Natural killer cell (primary cell): ENCODE results near the gene SLFN13. TPM values are rescaled to one million over a fixed set of nuclear protein-coding genes. Genes with fewer than 3 reads are reported as not detected.
"Not testable (repeated sequence)": the region's sequence is repeated elsewhere in the genome, so short reads cannot be mapped to it uniquely, and the experiment has no call there.

Source experiments
- ATAC-seq, 3 donors: fragments of 150-1000 bp in 2 of 3; fragments of 200-7000 bp in 1 of 3; cut with Tn5 transposase; 1 replicate in 1 of 3; 2 replicates in 2 of 3; pipeline ENCODE4 v1.10.0; 2021; ENCODE audit warnings: mild to moderate bottlenecking in 2 of 3, moderate library complexity in 2 of 3
- DNase-seq, 2 donors: peaks; one replicate each; pipeline versions ENCODE4 v3.0.0 to v3.0.0-alpha.2; 2013 to 2021; ENCODE audit warnings: mixed read lengths in 1 of 2
- H3K27ac ChIP-seq: one replicate; pipeline ENCODE4 v1.5.1; 2013; ENCODE audit warnings: mild to moderate bottlenecking, low read length
- H3K27me3 ChIP-seq: one replicate; pipeline ENCODE4 v1.6.1; 2013; ENCODE audit warnings: low read length; ENCODE audit not compliant: control insufficient read depth, insufficient read depth
- H3K36me3 ChIP-seq: one replicate; pipeline ENCODE4 v1.6.1; 2013; ENCODE audit warnings: low read length; ENCODE audit not compliant: control insufficient read depth, insufficient read depth
- H3K4me1 ChIP-seq: one replicate; pipeline ENCODE4 v1.6.1; 2013; ENCODE audit warnings: low read length; ENCODE audit not compliant: control insufficient read depth, insufficient read depth
- H3K4me3 ChIP-seq: one replicate; pipeline ENCODE4 v1.5.1; 2013; ENCODE audit warnings: low read length
- H3K9me3 ChIP-seq: one replicate; pipeline ENCODE4 v1.6.1; 2013; ENCODE audit warnings: low read length; ENCODE audit not compliant: control insufficient read depth, insufficient read depth
- H3K27ac Mint-ChIP-seq, 2 donors: one replicate each; pipeline ENCODE4 v1.8.0; 2022; ENCODE audit warnings: mild to moderate bottlenecking in 2 of 2, mixed read lengths in 2 of 2, moderate library complexity in 1 of 2
- H3K27me3 Mint-ChIP-seq, 2 donors: one replicate each; pipeline ENCODE4 v1.8.0; 2022; ENCODE audit warnings: low read depth in 2 of 2, mixed read lengths in 2 of 2
- H3K36me3 Mint-ChIP-seq: one replicate; pipeline ENCODE4 v1.8.0; 2022; ENCODE audit warnings: mixed read lengths
- H3K4me1 Mint-ChIP-seq, 2 donors: one replicate each; pipeline ENCODE4 v1.8.0; 2022; ENCODE audit warnings: mixed read lengths in 2 of 2
- H3K4me3 Mint-ChIP-seq: one replicate; pipeline ENCODE4 v1.8.0; 2022; ENCODE audit warnings: mild to moderate bottlenecking, moderate library complexity, mixed read lengths
- H3K9me3 Mint-ChIP-seq, 2 donors: one replicate each; pipeline ENCODE4 v1.8.0; 2022; ENCODE audit warnings: mixed read lengths in 2 of 2
- WGBS: methylation state at CpG from one replicate; pipeline ENCODE4 v1.1.7; 2013; ENCODE audit warnings: missing lambda C conversion rate; ENCODE audit not compliant: insufficient coverage; 5-methylcytosine and 5-hydroxymethylcytosine counted together
- intact Hi-C: fragments of 100-400 bp; cut with micrococcal nuclease; formaldehyde crosslinking; loops from one replicate; pipeline ENCODE4 v1.14.2; 2022
- total RNA-seq, 4 donors: library from RNA; stranded (reverse); fragments of 120-200 nt in 1 of 4; gene quantifications; one replicate each; pipeline versions ENCODE4 v1.2.3 to v1.2.4, GENCODE V29; 2013 to 2022
- TF ChIP-seq, protein P1 (sequence below): fragments of 200-600 bp; IDR thresholded peaks from one replicate; pipeline ENCODE4 v1.8.0; 2022; ENCODE audit warnings: antibody characterized with exemption

The SLFN13 gene
- total RNA-seq, 3 donors from 2014 or later (not counting 1 experiment from before 2014, with no cell fraction given) = 85.9 to 182 (median 129) TPM

DNA sequence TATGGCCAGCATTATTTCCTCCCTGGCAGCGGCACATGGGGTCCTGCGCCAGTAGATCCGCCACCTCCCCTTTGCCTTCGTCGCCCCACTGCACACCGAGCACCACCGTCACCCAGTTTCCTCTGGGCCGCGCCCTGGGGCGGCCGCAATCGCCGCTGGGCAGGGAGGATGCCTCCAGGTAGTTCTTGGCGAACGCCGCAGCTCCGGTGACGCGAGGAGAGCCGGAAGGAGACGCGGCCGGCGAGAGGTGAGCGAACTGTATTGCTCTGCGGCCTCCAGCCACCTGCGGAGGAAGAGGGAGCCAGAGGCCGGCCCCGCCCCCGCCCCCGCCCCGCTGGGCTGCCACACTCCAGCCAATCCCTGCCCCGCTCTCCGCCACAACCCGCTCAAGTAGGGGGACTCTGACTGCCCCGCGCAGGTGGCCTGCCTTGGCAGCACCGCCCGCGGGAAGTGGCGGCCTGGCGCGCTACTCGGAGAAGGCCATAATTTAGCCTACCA is 11.8 kb upstream of the SLFN13 start:
- 3% methylated on average over 44 of the region's 44 CpGs for WGBS
- peak overlapping the region; percentile 89 for H3K4me3 Mint-ChIP-seq
- H3K9me3 Mint-ChIP-seq = peaks cover 0 to 3% of the 10 kb centered on the region in 2 donors
- H3K27ac ChIP-seq = peak overlapping the region; percentile 72
- peak overlapping the region; percentile 83 to 93 for H3K27ac Mint-ChIP-seq
- TF ChIP-seq, protein P1, sequence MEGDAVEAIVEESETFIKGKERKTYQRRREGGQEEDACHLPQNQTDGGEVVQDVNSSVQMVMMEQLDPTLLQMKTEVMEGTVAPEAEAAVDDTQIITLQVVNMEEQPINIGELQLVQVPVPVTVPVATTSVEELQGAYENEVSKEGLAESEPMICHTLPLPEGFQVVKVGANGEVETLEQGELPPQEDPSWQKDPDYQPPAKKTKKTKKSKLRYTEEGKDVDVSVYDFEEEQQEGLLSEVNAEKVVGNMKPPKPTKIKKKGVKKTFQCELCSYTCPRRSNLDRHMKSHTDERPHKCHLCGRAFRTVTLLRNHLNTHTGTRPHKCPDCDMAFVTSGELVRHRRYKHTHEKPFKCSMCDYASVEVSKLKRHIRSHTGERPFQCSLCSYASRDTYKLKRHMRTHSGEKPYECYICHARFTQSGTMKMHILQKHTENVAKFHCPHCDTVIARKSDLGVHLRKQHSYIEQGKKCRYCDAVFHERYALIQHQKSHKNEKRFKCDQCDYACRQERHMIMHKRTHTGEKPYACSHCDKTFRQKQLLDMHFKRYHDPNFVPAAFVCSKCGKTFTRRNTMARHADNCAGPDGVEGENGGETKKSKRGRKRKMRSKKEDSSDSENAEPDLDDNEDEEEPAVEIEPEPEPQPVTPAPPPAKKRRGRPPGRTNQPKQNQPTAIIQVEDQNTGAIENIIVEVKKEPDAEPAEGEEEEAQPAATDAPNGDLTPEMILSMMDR = no peak
- no peaks in the 10 kb centered on the region for H3K9me3 ChIP-seq
- H3K4me1 ChIP-seq = peaks cover 9% of the 10 kb centered on the region
- intact Hi-C loops = no loop called here
- H3K27me3 ChIP-seq = no peaks in the 10 kb centered on the region
- peaks cover 9% of the 10 kb centered on the region for H3K36me3 Mint-ChIP-seq
- ATAC-seq (peak; percentile 86 to 88 (median 87)), DNase-seq (peak; percentile 56 to 81)
- peak overlapping the region; percentile 22 for H3K4me3 ChIP-seq
- H3K36me3 ChIP-seq = no peaks in the 10 kb centered on the region
- H3K4me1 Mint-ChIP-seq = peaks cover 27 to 35% of the 10 kb centered on the region in 2 donors
- H3K27me3 Mint-ChIP-seq = no peaks in the 10 kb centered on the region

GRCh38 chr17:35454035-35454434 is 5.5 kb upstream of the SLFN13 start:
- H3K36me3 ChIP-seq, H3K27ac ChIP-seq, H3K9me3 Mint-ChIP-seq, H3K4me3 ChIP-seq, H3K9me3 ChIP-seq, ATAC-seq, H3K27me3 ChIP-seq, intact Hi-C loops, H3K4me3 Mint-ChIP-seq, H3K27me3 Mint-ChIP-seq, H3K27ac Mint-ChIP-seq, H3K36me3 Mint-ChIP-seq, DNase-seq: not testable (repeated sequence)
- peaks cover 11% of the 10 kb centered on the region for H3K4me1 ChIP-seq
- peaks cover 13 to 26% of the 10 kb centered on the region in 2 donors for H3K4me1 Mint-ChIP-seq
- 98% methylated on average over 5 of the region's 5 CpGs for WGBS

GRCh38 chr17:35453171-35453570 is 4.6 kb upstream of the SLFN13 start:
- Histone ChIP-seq H3K9me3 (no peaks in the 10 kb centered on the region), H3K4me1 (peaks cover 18% of the 10 kb centered on the region), H3K27me3 (no peaks in the 10 kb centered on the region), H3K27ac (no peak overlapping the region), H3K36me3 (no peaks in the 10 kb centered on the region), H3K4me3 (no peak overlapping the region)
- no peak for DNase-seq
- TF ChIP-seq, protein P1 = no peak
- H3K4me3 Mint-ChIP-seq = no peak overlapping the region
- peaks cover 2% of the 10 kb centered on the region for H3K36me3 Mint-ChIP-seq
- intact Hi-C loops = no loop called here
- H3K27me3 Mint-ChIP-seq = no peaks in the 10 kb centered on the region
- ATAC-seq = no peak
- peaks cover 18 to 32% of the 10 kb centered on the region in 2 donors for H3K4me1 Mint-ChIP-seq
- no CpG with 5 or more reads among the region's 1 CpG for WGBS
- peaks cover 0 to 3% of the 10 kb centered on the region in 2 donors for H3K9me3 Mint-ChIP-seq
- H3K27ac Mint-ChIP-seq = no peak overlapping the region

DNA sequence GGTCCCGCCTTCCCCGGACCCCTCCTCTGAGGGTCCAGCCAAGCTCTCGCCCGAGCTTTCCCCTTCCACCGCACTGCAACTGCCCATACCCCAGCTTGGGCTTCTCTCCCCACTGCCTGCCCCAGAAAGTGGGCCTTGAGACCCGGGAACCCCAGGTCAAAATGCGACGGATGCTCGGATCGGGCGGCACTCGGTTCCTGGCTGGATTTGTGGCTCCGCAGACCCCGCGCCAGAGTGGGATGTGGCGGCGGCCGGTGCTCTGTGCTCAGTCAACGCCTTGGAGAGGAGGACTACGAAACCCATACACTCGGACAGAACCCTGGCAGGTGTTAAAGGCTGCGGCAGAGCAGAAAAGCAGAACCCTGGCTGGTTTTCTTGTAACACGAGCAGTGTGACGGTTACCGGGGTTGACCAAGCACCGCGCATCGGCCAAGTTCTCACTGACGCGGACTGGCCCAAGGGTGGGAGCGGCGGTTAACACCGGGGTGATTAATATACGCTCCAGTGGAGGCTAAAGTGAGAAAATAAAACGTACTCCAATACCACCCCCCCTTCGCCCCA is 885 bp upstream of the SLFN13 start:
- H3K27me3 Mint-ChIP-seq = no peaks in the 10 kb centered on the region
- H3K4me3 Mint-ChIP-seq = peak overlapping the region; percentile 98
- peaks cover 7% of the 10 kb centered on the region for H3K36me3 Mint-ChIP-seq
- Histone ChIP-seq H3K4me1 (peaks cover 28% of the 10 kb centered on the region), H3K9me3 (no peaks in the 10 kb centered on the region), H3K36me3 (peaks cover 6% of the 10 kb centered on the region), H3K4me3 (peak overlapping the region; percentile 91), H3K27ac (peak overlapping the region; percentile 97), H3K27me3 (no peaks in the 10 kb centered on the region)
- peak overlapping the region; percentile 96 to 98 for H3K27ac Mint-ChIP-seq
- DNase-seq (peak; percentile 30 to 72), ATAC-seq (peak; percentile 49 to 66 (median 64))
- H3K4me1 Mint-ChIP-seq = peaks cover 39 to 40% of the 10 kb centered on the region in 2 donors
- TF ChIP-seq, protein P1 = no peak
- 16% methylated on average over 34 of the region's 36 CpGs for WGBS
- intact Hi-C loops = loop anchor here (1.0 to 5.0 kb wide), 4 partner anchors 38 to 287 kb away; partner anchors contain the start of gene SLFN11
- H3K9me3 Mint-ChIP-seq = no peaks in the 10 kb centered on the region
